ENCODE measurements around the gene KRTAP10-6. TPM values are rescaled to one million over a fixed set of nuclear protein-coding genes. Genes with fewer than 3 reads are reported as not detected.
"Not testable (repeated sequence)": the region's sequence is repeated elsewhere in the genome, so short reads cannot be mapped to it uniquely, and the experiment has no call there.

KRTAP10-6 gene
- total and polyA plus RNA-seq, 2 experiments from 2014 or later = not detected

GRCh38 chr21:44583800-44584147 is 8.5 kb downstream of the KRTAP10-6 start:
- no peak overlapping the region for H3K27ac ChIP-seq
- in situ Hi-C loops (cut with MboI) = loop anchor here (25.0 kb wide), 1 partner anchor 521 kb away; no protein-coding TSS in a partner anchor
- no peaks in the 10 kb centered on the region for H3K79me2 ChIP-seq (ENCODE audit: insufficient read depth)
- WGBS, 2 experiments (ENCODE audit: low coverage in 1 of 2, low lambda C conversion rate in 2 of 2, missing lambda C conversion rate in 2 of 2) = 11 to 15% methylated on average over 6 of the region's 6 CpGs
- H3K9me3 ChIP-seq (ENCODE audit: low read depth) = no peaks in the 10 kb centered on the region
- no peaks in the 10 kb centered on the region for H3F3A ChIP-seq (ENCODE audit: insufficient read depth)
- no peaks in the 10 kb centered on the region for H3K4me1 ChIP-seq (ENCODE audit: insufficient read depth)
- no peak overlapping the region for H3K4me3 ChIP-seq
- no peaks in the 10 kb centered on the region for H3K27me3 ChIP-seq (replicated peaks; ENCODE audit: insufficient read depth)
- TF ChIP-seq EZH2 (IDR thresholded peaks at IDR 0.05; ENCODE audit: insufficient read depth, poor library complexity, severe bottlenecking) (no peak), EZH2phosphoT487 (IDR thresholded peaks at IDR 0.05; ENCODE audit: insufficient read depth, low read depth) (no peak)
- H2AFZ ChIP-seq = no peak overlapping the region
- H3K4me2 ChIP-seq (ENCODE audit: unreplicated experiment) = no peak overlapping the region
- H3K9me2 ChIP-seq (ENCODE audit: insufficient read depth) = no peaks in the 10 kb centered on the region
- no peaks in the 10 kb centered on the region for H4K20me1 ChIP-seq (ENCODE audit: insufficient read depth)
- no peaks in the 10 kb centered on the region for H3K36me3 ChIP-seq (ENCODE audit: low read depth)
- no peak overlapping the region for H3K9ac ChIP-seq
- no peak for DNase-seq

GRCh38 chr21:44583089-44583799 is 9.1 kb downstream of the KRTAP10-6 start:
- H3F3A ChIP-seq (ENCODE audit: insufficient read depth) = no peaks in the 10 kb centered on the region
- H3K9me2 ChIP-seq (ENCODE audit: insufficient read depth) = no peaks in the 10 kb centered on the region
- no peaks in the 10 kb centered on the region for H3K79me2 ChIP-seq (ENCODE audit: insufficient read depth)
- H3K9ac ChIP-seq = no peak overlapping the region
- no peaks in the 10 kb centered on the region for H4K20me1 ChIP-seq (ENCODE audit: insufficient read depth)
- in situ Hi-C loops (cut with MboI) = loop anchor here (25.0 kb wide), 1 partner anchor 521 kb away; no protein-coding TSS in a partner anchor
- no peak overlapping the region for H2AFZ ChIP-seq
- H3K4me3 ChIP-seq = no peak overlapping the region
- no peak for DNase-seq
- 5% methylated on average over 11 of the region's 11 CpGs for WGBS, 2 experiments (ENCODE audit: low coverage in 1 of 2, low lambda C conversion rate in 2 of 2, missing lambda C conversion rate in 2 of 2)
- no peaks in the 10 kb centered on the region for H3K9me3 ChIP-seq (ENCODE audit: low read depth)
- no peak overlapping the region for H3K27ac ChIP-seq
- TF ChIP-seq EZH2 (IDR thresholded peaks at IDR 0.05; ENCODE audit: insufficient read depth, poor library complexity, severe bottlenecking) = no peak
- TF ChIP-seq EZH2phosphoT487 (IDR thresholded peaks at IDR 0.05; ENCODE audit: insufficient read depth, low read depth) = no peak
- H3K4me2 ChIP-seq (ENCODE audit: unreplicated experiment) = no peak overlapping the region
- H3K27me3 ChIP-seq (replicated peaks; ENCODE audit: insufficient read depth) = no peaks in the 10 kb centered on the region
- no peaks in the 10 kb centered on the region for H3K4me1 ChIP-seq (ENCODE audit: insufficient read depth)
- H3K36me3 ChIP-seq (ENCODE audit: low read depth) = no peaks in the 10 kb centered on the region

GRCh38 chr21:44582055-44582454 is 10.2 kb downstream of the KRTAP10-6 start:
- Histone ChIP-seq H3K4me2 (ENCODE audit: unreplicated experiment) (no peak overlapping the region), H3K36me3 (ENCODE audit: low read depth) (no peaks in the 10 kb centered on the region), H3K9me2 (ENCODE audit: insufficient read depth) (no peaks in the 10 kb centered on the region), H3K79me2 (ENCODE audit: insufficient read depth) (no peaks in the 10 kb centered on the region), H3F3A (ENCODE audit: insufficient read depth) (no peaks in the 10 kb centered on the region), H2AFZ (no peak overlapping the region), H3K9ac (no peak overlapping the region), H3K4me1 (ENCODE audit: insufficient read depth) (no peaks in the 10 kb centered on the region), H3K9me3 (ENCODE audit: low read depth) (no peaks in the 10 kb centered on the region), H3K4me3 (no peak overlapping the region), H3K27ac (no peak overlapping the region), H3K27me3 (replicated peaks; ENCODE audit: insufficient read depth) (no peaks in the 10 kb centered on the region; the same call in 1 of the 2 replicates), H4K20me1 (ENCODE audit: insufficient read depth) (no peaks in the 10 kb centered on the region)
- no peak for DNase-seq
- 57 to 62% methylated on average over 14 to 15 of the region's 15 CpGs for WGBS, 2 experiments (ENCODE audit: low coverage in 1 of 2, low lambda C conversion rate in 2 of 2, missing lambda C conversion rate in 2 of 2)
- in situ Hi-C loops (cut with MboI) = loop anchor here (25.0 kb wide), 1 partner anchor 520 kb away; no protein-coding TSS in a partner anchor
- no peak for TF ChIP-seq EZH2phosphoT487 (IDR thresholded peaks at IDR 0.05; ENCODE audit: insufficient read depth, low read depth)
- TF ChIP-seq EZH2 (IDR thresholded peaks at IDR 0.05; ENCODE audit: insufficient read depth, poor library complexity, severe bottlenecking) = no peak

- Histone ChIP-seq H3K79me2 (ENCODE audit: insufficient read depth) (no peaks in the 10 kb centered on the region), H3K4me3 (no peak overlapping the region), H3K9me2 (ENCODE audit: insufficient read depth) (no peaks in the 10 kb centered on the region), H3K9ac (no peak overlapping the region), H2AFZ (no peak overlapping the region), H3K4me2 (ENCODE audit: unreplicated experiment) (no peak overlapping the region), H3K27me3 (replicated peaks; ENCODE audit: insufficient read depth) (no peaks in the 10 kb centered on the region; the same call in 1 of the 2 replicates), H3K27ac (no peak overlapping the region), H3K4me1 (ENCODE audit: insufficient read depth) (no peaks in the 10 kb centered on the region), H3F3A (ENCODE audit: insufficient read depth) (no peaks in the 10 kb centered on the region), H4K20me1 (ENCODE audit: insufficient read depth) (no peaks in the 10 kb centered on the region), H3K9me3 (ENCODE audit: low read depth) (no peaks in the 10 kb centered on the region), H3K36me3 (ENCODE audit: low read depth) (no peaks in the 10 kb centered on the region)
- in situ Hi-C loops (cut with MboI) = loop anchor here (25.0 kb wide), 1 partner anchor 519 kb away; no protein-coding TSS in a partner anchor
- TF ChIP-seq EZH2 (IDR thresholded peaks at IDR 0.05; ENCODE audit: insufficient read depth, poor library complexity, severe bottlenecking) = no peak
- no peak for TF ChIP-seq EZH2phosphoT487 (IDR thresholded peaks at IDR 0.05; ENCODE audit: insufficient read depth, low read depth)
- 31 to 35% methylated on average over 3 of the region's 3 CpGs for WGBS, 2 experiments (ENCODE audit: low coverage in 1 of 2, low lambda C conversion rate in 2 of 2, missing lambda C conversion rate in 2 of 2)
- DNase-seq = no peak
Measured at GRCh38 chr21:44581158-44581557, 11.1 kb downstream of the KRTAP10-6 start.

- WGBS, 2 experiments (ENCODE audit: low coverage in 1 of 2, low lambda C conversion rate in 2 of 2, missing lambda C conversion rate in 2 of 2) = 13 to 18% methylated on average over 19 of the region's 19 CpGs
- H3K9ac ChIP-seq; H3K36me3 ChIP-seq (ENCODE audit: low read depth); H3K9me2 ChIP-seq (ENCODE audit: insufficient read depth); H2AFZ ChIP-seq; DNase-seq; H3K4me1 ChIP-seq (ENCODE audit: insufficient read depth); H4K20me1 ChIP-seq (ENCODE audit: insufficient read depth); H3K27me3 ChIP-seq (replicated peaks; ENCODE audit: insufficient read depth); H3K79me2 ChIP-seq (ENCODE audit: insufficient read depth); H3K9me3 ChIP-seq (ENCODE audit: low read depth); H3K4me3 ChIP-seq; H3K4me2 ChIP-seq (ENCODE audit: unreplicated experiment); H3F3A ChIP-seq (ENCODE audit: insufficient read depth); H3K27ac ChIP-seq: not testable (repeated sequence)
- in situ Hi-C loops (cut with MboI) = loop anchor here (25.0 kb wide), 1 partner anchor 518 kb away; no protein-coding TSS in a partner anchor
Measured at GRCh38 chr21:44580231-44580821, 12.0 kb downstream of the KRTAP10-6 start, which contains the start of gene KRTAP10-5. Gene KRTAP10-5, minus strand, starts transcription at chr21:44580604. Its CDS starts 26 bp downstream, at chr21:44580578.
